ENCODE measurements around the gene GSX1. TPM values are rescaled to one million over a fixed set of nuclear protein-coding genes. Genes with fewer than 3 reads are reported as not detected.
"Not testable (repeated sequence)": the region's sequence is repeated elsewhere in the genome, so short reads cannot be mapped to it uniquely, and the experiment has no call there.

Gene GSX1
- not detected in 3 replicates for total RNA-seq
- long read RNA-seq: 0 reads

DNA sequence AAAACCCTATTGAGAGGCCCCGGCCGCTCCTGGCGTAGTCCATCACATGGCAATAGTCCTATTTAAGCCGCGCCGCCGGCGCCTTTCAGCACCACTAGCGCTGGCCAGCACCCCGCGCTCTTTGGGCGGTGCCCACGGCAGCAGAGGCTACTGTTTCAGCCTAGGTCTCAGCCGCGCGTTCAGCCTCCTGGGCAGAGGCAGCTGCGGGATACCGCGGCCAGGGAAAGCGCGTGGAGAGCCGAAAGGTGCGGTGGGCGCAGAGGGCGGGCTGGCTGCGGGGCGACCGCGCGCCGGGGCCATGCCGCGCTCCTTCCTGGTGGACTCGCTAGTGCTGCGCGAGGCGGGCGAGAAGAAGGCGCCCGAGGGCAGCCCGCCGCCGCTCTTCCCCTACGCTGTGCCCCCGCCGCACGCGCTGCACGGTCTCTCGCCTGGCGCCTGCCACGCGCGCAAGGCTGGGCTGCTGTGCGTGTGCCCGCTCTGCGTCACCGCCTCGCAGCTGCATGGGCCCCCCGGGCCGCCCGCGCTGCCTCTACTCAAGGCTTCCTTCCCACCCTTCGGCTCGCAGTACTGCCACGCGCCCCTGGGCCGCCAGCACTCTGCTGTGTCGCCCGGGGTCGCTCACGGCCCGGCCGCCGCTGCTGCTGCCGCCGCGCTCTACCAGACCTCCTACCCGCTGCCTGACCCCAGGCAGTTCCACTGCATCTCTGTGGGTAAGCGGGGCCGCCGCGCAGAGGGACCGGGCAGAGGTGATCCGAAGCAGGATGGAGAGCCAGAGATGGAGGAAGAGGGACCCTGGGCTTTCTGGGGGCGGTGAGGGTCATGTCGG lies at the start of gene GSX1:
TSS of gene GSX1 (plus strand) at position 91 of the 826 bp plus-strand sequence. CDS start at position 299, 208 bp downstream.
- Mint-ChIP-seq H3K9me3 (ENCODE audit: low read depth) (peaks cover 8% of the 10 kb centered on the region), H3K27ac (ENCODE audit: unreplicated experiment) (no peak within 1 kb of the TSS), H3K4me3 (ENCODE audit: unreplicated experiment) (peak within 1 kb of the TSS; percentile 9), H3K27me3 (ENCODE audit: low read depth) (peaks cover 79% of the 10 kb centered on the region), H3K36me3 (ENCODE audit: low read depth) (peaks cover 5% of the 10 kb centered on the region), H3K4me1 (ENCODE audit: low read depth) (peaks cover 24% of the 10 kb centered on the region)
- no peak for DNase-seq (ENCODE audit: low spot score)
- TF ChIP-seq, protein P1, sequence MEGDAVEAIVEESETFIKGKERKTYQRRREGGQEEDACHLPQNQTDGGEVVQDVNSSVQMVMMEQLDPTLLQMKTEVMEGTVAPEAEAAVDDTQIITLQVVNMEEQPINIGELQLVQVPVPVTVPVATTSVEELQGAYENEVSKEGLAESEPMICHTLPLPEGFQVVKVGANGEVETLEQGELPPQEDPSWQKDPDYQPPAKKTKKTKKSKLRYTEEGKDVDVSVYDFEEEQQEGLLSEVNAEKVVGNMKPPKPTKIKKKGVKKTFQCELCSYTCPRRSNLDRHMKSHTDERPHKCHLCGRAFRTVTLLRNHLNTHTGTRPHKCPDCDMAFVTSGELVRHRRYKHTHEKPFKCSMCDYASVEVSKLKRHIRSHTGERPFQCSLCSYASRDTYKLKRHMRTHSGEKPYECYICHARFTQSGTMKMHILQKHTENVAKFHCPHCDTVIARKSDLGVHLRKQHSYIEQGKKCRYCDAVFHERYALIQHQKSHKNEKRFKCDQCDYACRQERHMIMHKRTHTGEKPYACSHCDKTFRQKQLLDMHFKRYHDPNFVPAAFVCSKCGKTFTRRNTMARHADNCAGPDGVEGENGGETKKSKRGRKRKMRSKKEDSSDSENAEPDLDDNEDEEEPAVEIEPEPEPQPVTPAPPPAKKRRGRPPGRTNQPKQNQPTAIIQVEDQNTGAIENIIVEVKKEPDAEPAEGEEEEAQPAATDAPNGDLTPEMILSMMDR (IDR thresholded peaks at IDR 0.05): no peak

DNA sequence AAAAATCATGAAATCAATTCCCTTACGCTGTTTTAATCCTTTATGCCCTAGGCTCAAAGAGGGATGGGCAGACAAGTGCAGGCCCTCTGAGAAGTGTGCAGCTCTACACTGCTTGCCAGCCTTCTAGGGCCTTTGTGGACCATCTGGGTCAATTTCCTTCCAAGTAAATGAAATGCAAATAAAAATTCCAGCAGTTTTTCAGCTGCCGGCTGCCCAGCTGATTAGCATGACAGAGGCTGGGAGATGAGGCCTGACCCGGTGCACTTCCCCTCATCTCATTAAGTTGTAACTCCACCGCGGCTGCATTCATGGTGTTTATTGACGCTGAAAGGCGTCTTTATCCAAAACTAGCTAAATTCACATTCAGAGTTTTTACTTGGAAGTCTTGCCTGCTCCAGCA lies 47.5 kb upstream of the GSX1 start:
- no peak overlapping the region for H3K27ac Mint-ChIP-seq (ENCODE audit: unreplicated experiment)
- no peaks in the 10 kb centered on the region for H3K4me1 Mint-ChIP-seq (ENCODE audit: low read depth)
- H3K27me3 Mint-ChIP-seq (ENCODE audit: low read depth): peaks cover 11% of the 10 kb centered on the region
- TF ChIP-seq, protein P1 (IDR thresholded peaks at IDR 0.05): no peak
- no peaks in the 10 kb centered on the region for H3K36me3 Mint-ChIP-seq (ENCODE audit: low read depth)
- peaks cover 6% of the 10 kb centered on the region for H3K9me3 Mint-ChIP-seq (ENCODE audit: low read depth)
- no peak overlapping the region for H3K4me3 Mint-ChIP-seq (ENCODE audit: unreplicated experiment)
- no peak for DNase-seq (ENCODE audit: low spot score)

DNA sequence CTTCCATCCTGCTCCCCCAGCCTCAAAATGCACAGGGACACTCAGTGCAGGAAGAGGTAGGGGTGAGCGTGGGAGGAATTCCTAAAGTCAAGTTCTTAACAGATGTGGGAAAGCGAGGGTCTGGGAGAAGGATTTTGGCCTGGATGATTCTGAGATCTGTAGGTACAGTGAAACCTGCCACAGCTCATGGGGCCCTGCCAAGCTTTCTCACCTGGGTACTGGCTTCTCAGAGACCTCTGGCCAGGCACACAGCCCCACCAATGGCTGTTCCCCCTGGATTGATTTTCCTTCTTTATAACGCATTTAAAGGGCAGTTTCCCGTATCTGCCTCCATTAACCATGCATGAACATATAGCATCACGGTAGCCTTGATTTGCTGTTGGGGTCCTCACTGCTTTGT lies 47.0 kb upstream of the GSX1 start:
- Mint-ChIP-seq H3K27ac (ENCODE audit: unreplicated experiment) (no peak overlapping the region), H3K4me1 (ENCODE audit: low read depth) (no peaks in the 10 kb centered on the region), H3K36me3 (ENCODE audit: low read depth) (no peaks in the 10 kb centered on the region), H3K27me3 (ENCODE audit: low read depth) (peaks cover 6% of the 10 kb centered on the region), H3K4me3 (ENCODE audit: unreplicated experiment) (no peak overlapping the region), H3K9me3 (ENCODE audit: low read depth) (peaks cover 4% of the 10 kb centered on the region)
- TF ChIP-seq, protein P1 (IDR thresholded peaks at IDR 0.05): no peak
- no peak for DNase-seq (ENCODE audit: low spot score)

DNA sequence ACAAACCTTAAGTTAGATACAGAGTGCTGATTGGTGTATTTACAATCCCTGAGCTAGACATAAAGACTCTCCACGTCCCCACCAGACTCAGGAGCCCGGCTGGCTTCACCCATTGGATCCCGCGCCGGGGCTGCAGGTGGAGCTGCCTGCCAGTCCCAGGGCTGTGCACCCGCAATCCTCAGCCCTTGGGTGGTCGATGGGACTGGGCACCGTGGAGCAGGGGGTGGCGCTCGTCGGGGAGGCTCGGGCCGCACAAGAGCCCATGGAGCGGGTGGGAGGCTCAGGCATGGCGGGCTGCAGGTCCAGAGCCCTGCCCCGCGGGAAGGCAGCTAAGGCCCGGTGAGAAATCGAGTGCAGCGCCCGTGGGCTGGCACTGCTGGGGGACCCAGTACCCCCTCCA lies 44.1 kb upstream of the GSX1 start:
- H3K36me3 Mint-ChIP-seq (ENCODE audit: low read depth); H3K4me1 Mint-ChIP-seq (ENCODE audit: low read depth); H3K4me3 Mint-ChIP-seq (ENCODE audit: unreplicated experiment); H3K9me3 Mint-ChIP-seq (ENCODE audit: low read depth); H3K27ac Mint-ChIP-seq (ENCODE audit: unreplicated experiment); DNase-seq (ENCODE audit: low spot score): not testable (repeated sequence)
- peaks cover 14% of the 10 kb centered on the region for H3K27me3 Mint-ChIP-seq (ENCODE audit: low read depth)

DNA sequence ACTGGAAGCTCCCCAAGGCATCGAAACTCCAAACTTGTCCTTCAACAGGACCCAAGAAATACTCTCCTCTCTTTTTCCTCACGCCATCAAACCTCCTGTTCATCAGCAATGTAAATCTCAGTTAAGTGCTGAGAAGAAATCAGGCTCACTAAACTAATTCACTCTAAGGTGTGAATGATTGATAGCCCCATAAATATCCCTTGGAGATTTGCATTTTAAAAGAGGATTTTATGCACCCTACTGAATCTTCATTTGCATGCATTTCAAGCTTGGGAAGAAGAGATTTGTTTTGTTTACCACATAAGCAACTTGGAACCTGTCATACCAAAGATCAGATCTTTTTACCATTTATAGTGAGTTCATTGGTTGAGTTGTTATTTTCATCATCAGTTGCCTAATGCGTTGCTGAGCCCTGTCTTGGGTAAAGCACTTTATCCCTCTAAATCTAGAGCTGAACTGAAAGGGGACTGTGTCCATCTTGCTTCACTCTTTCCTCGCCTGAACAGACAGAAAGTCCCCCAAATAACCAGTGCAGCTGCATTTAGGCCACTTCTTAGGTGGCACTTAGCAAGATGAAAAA lies 40.2 kb upstream of the GSX1 start:
- H3K27ac Mint-ChIP-seq (ENCODE audit: unreplicated experiment): no peak overlapping the region
- H3K36me3 Mint-ChIP-seq (ENCODE audit: low read depth): no peaks in the 10 kb centered on the region
- TF ChIP-seq, protein P1 (IDR thresholded peaks at IDR 0.05): no peak
- DNase-seq (ENCODE audit: low spot score): no peak
- H3K4me3 Mint-ChIP-seq (ENCODE audit: unreplicated experiment): no peak overlapping the region
- H3K9me3 Mint-ChIP-seq (ENCODE audit: low read depth): peaks cover 2% of the 10 kb centered on the region
- no peaks in the 10 kb centered on the region for H3K4me1 Mint-ChIP-seq (ENCODE audit: low read depth)
- peaks cover 14% of the 10 kb centered on the region for H3K27me3 Mint-ChIP-seq (ENCODE audit: low read depth)

Data from chondrocyte (in vitro differentiated cells).